Forelimb muscle (tissue), 1 donor: Measurements from ENCODE around the gene TMEM108. TPM values are rescaled to one million over a fixed set of nuclear protein-coding genes. Genes with fewer than 3 reads are reported as not detected.
A peak's percentile ranks its signal among the peaks of the same experiment; 100 is the strongest.
"Not testable (repeated sequence)": the region's sequence is repeated elsewhere in the genome, so short reads cannot be mapped to it uniquely, and the experiment has no call there.

Source experiments
- DNase-seq: peaks from one replicate; pipeline ENCODE4 v3.0.0-alpha.2; 2013; ENCODE audit warnings: low read depth
- polyA plus RNA-seq: library from polyadenylated mRNA; unstranded; fragments of 120-200 nt; gene quantifications from one replicate; pipeline ENCODE4 v1.2.1, GENCODE V29; 2013; ENCODE audit not compliant: insufficient read length

The TMEM108 gene
- polyA plus RNA-seq, result 18.6 TPM

- DNase-seq, result no peak
Observed at GRCh38 chr3:133038089-133038730, at the start of gene TMEM108. TSS of gene TMEM108 (plus strand) at chr3:133038391.

DNA sequence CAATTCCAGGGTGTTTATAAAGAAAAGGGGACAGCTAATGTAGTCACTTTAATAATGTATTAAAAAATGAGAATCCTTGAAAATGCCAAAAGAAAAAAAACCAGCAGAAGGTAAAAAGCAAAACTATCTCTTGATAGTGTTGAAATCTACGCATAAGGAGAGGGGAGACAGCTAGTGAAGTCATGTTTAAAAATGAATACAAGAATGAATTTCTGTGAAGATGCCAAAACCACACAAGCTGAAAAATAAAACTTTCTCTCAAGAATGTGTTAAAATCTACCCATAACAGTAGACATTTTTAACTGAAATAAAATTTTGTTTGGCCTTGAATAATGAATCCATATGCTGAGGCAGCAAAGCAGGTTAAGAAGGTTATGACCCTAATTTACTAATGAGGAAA is 42.2 kb upstream of the TMEM108 start:
- no peak for DNase-seq

GRCh38 chr3:132997404-132998185 is 40.6 kb upstream of the TMEM108 start:
- no peak for DNase-seq

DNA sequence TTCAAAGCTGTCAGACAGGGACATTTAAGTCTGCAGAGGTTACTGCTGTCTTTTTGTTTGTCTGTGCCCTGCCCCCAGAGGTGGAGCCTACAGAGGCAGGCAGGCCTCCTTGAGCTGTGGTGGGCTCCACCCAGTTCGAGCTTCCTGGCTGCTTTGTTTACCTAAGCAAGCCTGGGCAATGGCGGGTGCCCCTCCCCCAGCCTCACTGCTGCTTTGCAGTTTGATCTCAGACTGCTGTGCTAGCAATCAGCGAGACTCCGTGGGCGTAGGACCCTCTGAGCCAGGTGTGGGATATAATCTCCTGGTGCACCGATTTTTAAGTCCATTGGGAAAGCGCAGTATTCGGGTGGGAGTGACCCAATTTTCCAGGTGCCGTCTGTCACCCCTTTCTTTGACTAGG is 33.2 kb upstream of the TMEM108 start:
- not testable (repeated sequence) for DNase-seq

DNA sequence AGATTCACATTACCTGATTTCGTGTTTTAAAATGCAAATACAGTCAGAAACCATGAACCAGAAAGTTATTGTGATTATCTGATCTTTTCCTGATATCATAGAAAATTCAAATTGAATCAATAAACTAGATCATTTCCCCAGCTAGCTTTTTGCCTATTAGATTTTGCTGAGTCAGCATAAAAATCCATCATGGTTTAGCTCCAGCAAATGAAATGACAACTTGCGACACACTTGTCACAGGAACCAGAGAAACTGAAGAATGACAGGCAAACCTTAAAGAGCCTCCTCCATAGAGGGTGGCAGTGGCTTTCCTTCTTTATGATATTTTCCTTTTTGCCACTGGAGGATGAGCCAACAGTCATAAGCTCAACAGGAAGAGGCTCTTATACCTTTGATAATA is 30.6 kb upstream of the TMEM108 start:
- no peak for DNase-seq

DNA sequence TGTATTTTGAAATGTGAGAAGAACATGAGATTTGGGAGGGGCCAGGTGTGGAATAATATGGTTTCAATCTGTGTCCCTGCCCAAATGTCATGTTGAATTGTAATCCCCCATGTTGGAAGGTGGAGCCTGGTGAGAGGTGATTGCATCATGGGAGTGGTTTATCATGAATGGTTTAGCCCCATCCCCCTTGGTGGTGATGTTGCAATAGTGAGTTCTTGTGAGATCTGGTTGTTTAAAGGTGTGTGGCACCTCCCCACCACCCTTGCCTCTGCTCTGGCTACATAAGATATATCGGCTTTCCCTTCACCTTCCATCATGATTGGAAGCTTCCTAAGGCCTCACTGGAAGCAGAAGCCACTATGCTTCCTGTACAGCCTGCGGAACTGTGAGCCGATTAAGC is 23.9 kb upstream of the TMEM108 start:
- no peak for DNase-seq

GRCh38 chr3:133015573-133015972 is 22.6 kb upstream of the TMEM108 start:
- DNase-seq, result not testable (repeated sequence)

DNA sequence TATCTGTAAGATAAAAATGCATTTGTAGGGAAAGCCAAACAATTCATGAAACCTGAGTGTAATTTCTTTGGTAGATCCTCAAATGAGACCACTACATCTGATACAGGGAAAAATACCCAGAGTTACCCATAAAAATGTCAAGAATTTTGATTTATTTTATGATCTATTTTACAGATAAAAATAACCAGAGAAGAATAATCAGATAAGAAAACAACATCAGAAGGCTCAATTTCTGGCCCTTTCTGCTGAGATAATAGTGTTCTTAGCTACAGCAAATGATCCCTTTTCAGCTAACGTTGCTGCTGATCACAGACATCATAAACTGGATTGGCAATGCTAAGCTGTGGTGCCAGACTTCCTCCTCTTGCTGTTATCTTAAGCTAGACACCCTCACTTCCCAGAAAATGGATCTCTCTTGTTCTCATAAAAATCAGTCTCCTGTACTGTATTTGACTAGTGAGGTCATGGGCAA is 21.3 kb upstream of the TMEM108 start:
- DNase-seq, result no peak

DNA sequence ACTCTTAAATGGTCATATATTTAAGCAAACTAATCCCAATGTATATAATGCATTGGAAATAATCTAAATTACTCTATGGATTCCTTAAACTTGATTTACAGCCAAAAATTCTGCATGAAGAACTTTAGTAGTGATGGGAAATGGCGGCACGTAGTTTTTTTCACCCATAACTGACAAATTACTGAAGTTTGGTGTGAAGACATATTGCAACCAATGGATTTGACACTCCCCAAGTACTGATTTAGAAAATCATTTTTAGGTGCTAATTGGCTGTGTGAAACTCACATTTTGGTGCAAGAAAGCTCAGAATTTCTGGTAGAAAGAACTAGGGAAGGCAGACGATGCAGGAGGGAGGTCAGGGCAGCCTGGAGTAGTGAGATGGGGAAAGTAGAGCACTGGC is 19.3 kb upstream of the TMEM108 start:
- DNase-seq, result no peak

GRCh38 chr3:133021206-133021605 is 17.0 kb upstream of the TMEM108 start:
- DNase-seq, result no peak

DNA sequence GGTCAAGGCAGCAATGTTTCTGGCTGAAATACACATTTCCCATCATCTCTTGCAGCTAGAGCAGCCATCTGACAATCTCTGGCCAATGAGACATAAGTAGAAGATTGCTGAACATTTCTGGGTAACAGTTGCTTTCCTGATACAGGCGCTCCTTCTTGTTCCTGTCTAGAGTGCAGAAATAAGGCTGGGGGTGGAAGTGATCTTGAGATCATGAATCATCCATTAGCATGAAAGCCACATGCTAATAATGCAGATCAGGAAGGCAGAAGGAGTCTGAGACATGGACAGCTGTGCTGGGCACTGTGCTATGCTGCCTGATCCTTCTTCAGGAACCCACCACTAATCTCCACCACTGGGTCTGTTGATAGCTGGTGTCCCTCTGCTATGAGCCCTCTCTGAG is 14.8 kb upstream of the TMEM108 start:
- DNase-seq, result no peak

- no peak for DNase-seq
Observed at GRCh38 chr3:133025546-133025945, 12.6 kb upstream of the TMEM108 start.

DNA sequence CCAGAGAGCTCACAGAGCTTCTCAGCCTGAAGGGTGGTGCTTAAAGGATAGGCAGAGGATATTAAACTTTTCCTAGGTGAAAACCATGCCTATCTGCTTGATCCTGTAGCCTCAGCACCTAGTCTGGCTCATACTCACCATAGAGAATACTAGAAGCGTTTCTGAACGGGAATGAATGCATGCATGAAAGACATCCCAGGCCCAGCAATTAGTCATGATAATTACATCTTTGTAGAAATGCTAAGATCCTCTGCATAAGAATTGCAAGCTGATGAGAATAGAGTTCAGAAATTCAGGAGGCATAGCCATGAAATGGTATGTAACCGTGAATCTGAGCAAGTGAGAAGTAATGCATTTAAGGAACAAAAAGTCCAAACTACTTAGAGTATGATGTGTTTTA is 5.9 kb upstream of the TMEM108 start:
- DNase-seq, result no peak

DNA sequence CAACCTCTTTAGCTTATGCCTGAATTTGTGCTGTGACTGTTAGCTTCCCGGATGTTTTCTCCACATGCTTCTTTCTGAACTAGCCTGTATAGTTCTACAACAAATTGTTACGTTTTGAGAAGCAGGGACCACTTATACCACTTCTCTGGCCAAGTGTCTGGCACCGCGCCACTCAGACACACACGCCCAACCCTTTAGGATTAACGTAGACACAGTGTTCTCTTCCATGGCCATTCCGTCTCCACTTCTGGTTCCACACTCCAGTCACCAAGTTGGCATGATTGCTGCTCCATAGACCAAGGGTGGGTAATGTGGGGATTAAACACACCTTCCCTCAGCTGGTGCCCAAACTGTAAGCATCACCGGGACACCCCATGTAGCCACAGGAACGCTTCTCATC is 755 bp upstream of the TMEM108 start:
- no peak for DNase-seq

DNA sequence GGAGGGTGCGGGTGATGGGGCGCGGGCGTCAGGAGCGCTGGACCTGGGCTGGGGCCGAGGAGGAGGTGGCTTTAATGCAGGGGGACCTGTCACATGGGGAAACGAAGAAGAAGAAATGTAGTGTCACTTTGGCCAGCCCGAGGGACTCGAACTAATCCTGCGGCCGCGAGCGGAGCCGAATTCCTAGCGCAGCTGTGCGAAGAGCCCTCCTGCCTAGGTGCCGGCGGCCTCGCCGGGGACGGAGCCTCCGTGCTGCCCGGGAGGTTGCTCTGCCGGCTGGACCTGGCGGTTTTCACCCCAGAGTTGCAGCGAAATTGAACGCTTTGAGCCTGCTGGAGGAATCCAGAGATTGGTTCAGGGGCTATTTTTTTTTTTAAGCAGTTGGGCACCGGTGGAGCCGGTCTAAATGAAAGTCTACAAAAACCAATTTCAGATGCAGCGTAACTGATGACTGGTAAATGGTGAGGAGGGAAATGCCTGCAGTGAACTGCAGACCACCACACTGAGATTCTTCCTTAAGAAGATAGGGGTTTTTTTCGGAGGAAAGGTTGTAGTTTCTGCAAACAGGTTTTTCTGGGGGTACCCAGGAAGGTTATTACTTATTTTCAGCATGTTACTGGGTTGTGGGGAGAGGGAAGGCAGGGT is 662 bp downstream of the TMEM108 start:
- DNase-seq, result no peak

DNA sequence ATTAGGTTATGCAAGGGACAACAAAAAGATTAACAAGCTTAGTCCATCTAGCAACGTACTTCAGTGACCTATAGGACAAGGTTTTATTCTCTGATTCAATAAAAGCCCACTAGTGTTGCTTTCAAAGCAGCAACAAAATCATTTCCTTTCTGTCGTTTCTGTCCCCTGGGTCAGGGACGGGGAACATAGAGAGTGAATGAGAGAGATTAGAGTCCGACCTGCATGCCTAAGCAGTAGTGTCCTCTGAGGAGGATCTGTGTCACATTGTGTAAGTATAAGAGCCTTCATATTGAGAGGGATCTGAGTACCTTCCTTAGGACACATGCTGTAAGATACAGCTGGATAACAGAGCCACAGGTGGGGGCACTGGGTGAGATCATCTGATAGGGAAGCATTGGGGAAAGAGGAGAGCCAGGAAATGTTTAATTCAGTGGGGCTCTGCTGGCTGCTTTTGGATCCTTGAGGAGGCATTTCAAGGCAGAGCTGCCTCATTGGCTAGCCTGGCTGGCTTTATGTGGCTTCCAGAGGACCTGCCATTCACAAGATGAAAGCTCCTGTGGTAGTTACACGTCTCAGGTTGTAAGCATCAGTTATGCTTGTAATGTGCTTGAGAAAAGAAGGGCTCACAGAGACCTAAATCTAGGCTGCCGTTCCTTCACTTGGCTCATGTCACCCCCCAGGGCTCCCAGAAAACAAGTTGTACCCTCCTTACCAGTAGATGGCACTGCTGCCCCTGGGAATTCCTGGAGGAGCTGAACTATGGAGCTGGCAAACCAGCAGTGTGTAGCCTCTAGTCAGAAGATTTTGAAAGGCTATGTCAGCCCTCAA is 2.7 kb downstream of the TMEM108 start:
- peak; percentile 48 for DNase-seq

- no peak for DNase-seq
Observed at GRCh38 chr3:133041524-133041829, 3.3 kb downstream of the TMEM108 start.

- DNase-seq, result no peak
Observed at GRCh38 chr3:133042778-133043177, 4.6 kb downstream of the TMEM108 start.

- no peak for DNase-seq
Observed at GRCh38 chr3:133047980-133048379, 9.8 kb downstream of the TMEM108 start.

GRCh38 chr3:133049491-133049890 is 11.3 kb downstream of the TMEM108 start:
- DNase-seq, result no peak

DNA sequence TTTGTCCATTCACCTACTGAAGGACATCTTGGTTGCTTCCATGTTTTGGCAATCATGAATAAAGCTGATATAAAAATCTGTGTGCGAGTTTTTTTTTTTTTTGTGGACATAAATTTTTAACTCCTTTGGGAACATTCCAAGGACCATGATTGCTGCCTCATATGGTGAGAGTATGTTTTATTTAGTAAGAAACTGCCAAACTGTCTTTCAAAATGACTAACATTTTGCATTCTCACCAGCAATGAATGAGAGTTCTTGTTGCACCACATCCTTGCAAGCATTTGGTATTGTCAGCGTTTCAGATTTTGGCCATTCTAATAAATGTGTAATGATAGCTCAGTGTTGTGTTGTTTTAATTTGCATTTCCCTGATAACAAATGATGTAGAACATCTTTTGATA is 12.7 kb downstream of the TMEM108 start:
- no peak for DNase-seq

- DNase-seq, result no peak
Observed at GRCh38 chr3:133053532-133053931, 15.3 kb downstream of the TMEM108 start.
